GM23338 (cell line): ENCODE data around the gene SSNA1. TPM values are rescaled to one million over a fixed set of nuclear protein-coding genes. Genes with fewer than 3 reads are reported as not detected.

Experiments
- ATAC-seq: fragments of 200-7000 bp; cut with Tn5 transposase; 3 replicates; pipeline ENCODE4 v1.9.1; 2020
- DNase-seq: peaks from one replicate; pipeline ENCODE4 v3.0.0-alpha.2; 2015; ENCODE audit warnings: low spot score
- H2AFZ ChIP-seq: fragments of 200-600 bp; sonication (generic); 2 replicates; pipeline ENCODE4 v1.8.0; 2016; ENCODE audit warnings: antibody characterized with exemption, mild to moderate bottlenecking, moderate library complexity
- H3F3A ChIP-seq: fragments of 200-600 bp; sonication (generic); replicated peaks from 2 replicates; pipeline ENCODE4 v1.8.0; 2017; ENCODE audit warnings: antibody characterized with exemption, mixed run types, low read depth
- H3K27ac ChIP-seq: fragments of 200-600 bp; sonication (generic); 2 replicates; pipeline ENCODE4 v1.6.1; 2016; ENCODE audit warnings: low read depth
- H3K27me3 ChIP-seq: fragments of 200-600 bp; sonication (generic); 2 replicates; pipeline ENCODE4 v1.8.0; 2016; ENCODE audit warnings: mild to moderate bottlenecking, mixed run types, moderate library complexity; ENCODE audit not compliant: insufficient read depth
- H3K36me3 ChIP-seq: fragments of 200-600 bp; sonication (generic); 2 replicates; pipeline ENCODE4 v1.8.0; 2016; ENCODE audit warnings: mild to moderate bottlenecking; ENCODE audit not compliant: insufficient read depth
- H3K4me1 ChIP-seq: fragments of 200-600 bp; sonication (generic); 2 replicates; pipeline ENCODE4 v1.8.0; 2016; ENCODE audit warnings: mild to moderate bottlenecking, moderate library complexity; ENCODE audit not compliant: insufficient read depth
- H3K4me2 ChIP-seq: fragments of 200-600 bp; sonication (generic); 2 replicates; pipeline ENCODE4 v1.7.1; 2017; ENCODE audit warnings: mixed run types
- H3K4me3 ChIP-seq: fragments of 200-600 bp; sonication (generic); 2 replicates; pipeline ENCODE4 v1.6.1; 2016; ENCODE audit warnings: mixed run types
- H3K79me2 ChIP-seq: fragments of 200-600 bp; sonication (generic); replicated peaks from 2 replicates; pipeline ENCODE4 v1.8.0; 2017; ENCODE audit warnings: mild to moderate bottlenecking; ENCODE audit not compliant: insufficient read depth
- H3K9me2 ChIP-seq: fragments of 200-600 bp; sonication (generic); 2 replicates; pipeline ENCODE4 v1.8.0; 2017; ENCODE audit not compliant: insufficient read depth
- H4K20me1 ChIP-seq: fragments of 200-600 bp; sonication (generic); replicated peaks from 2 replicates; pipeline ENCODE4 v1.8.0; 2017; ENCODE audit warnings: mild to moderate bottlenecking; ENCODE audit not compliant: insufficient read depth
- H3K27ac Mint-ChIP-seq: 2 replicates; pipeline ENCODE4 v1.8.0; 2020; ENCODE audit warnings: inconsistent platforms, mild to moderate bottlenecking, moderate library complexity, mixed read lengths
- H3K27me3 Mint-ChIP-seq: 3 replicates; pipeline ENCODE4 v1.8.0; 2022; ENCODE audit warnings: low read depth, mild to moderate bottlenecking, moderate library complexity, mixed read lengths, inconsistent platforms; ENCODE audit not compliant: insufficient read depth, poor library complexity
- H3K36me3 Mint-ChIP-seq: 3 replicates; pipeline ENCODE4 v1.8.0; 2021; ENCODE audit warnings: low read depth, mild to moderate bottlenecking, inconsistent platforms, moderate library complexity, mixed read lengths
- H3K4me1 Mint-ChIP-seq: 3 replicates; pipeline ENCODE4 v1.8.0; 2020; ENCODE audit warnings: mild to moderate bottlenecking, inconsistent platforms, mixed read lengths
- H3K4me3 Mint-ChIP-seq: 3 replicates; pipeline ENCODE4 v1.8.0; 2021; ENCODE audit warnings: moderate library complexity, mild to moderate bottlenecking, inconsistent platforms, mixed read lengths
- H3K9me3 Mint-ChIP-seq: 3 replicates; pipeline ENCODE4 v1.8.0; 2020; ENCODE audit warnings: moderate library complexity, mild to moderate bottlenecking, inconsistent platforms, mixed read lengths
- EZH2phosphoT487 ChIP-seq: fragments of 200-600 bp; sonication (generic); IDR thresholded peaks from one replicate; pipeline ENCODE4 v1.8.1; 2018; ENCODE audit warnings: antibody characterized with exemption; ENCODE audit not compliant: unreplicated experiment
- JUNB ChIP-seq: IDR thresholded peaks from one replicate; pipeline ENCODE4 v1.6.1; 2016; ENCODE audit warnings: antibody characterized with exemption; ENCODE audit not compliant: unreplicated experiment
- NANOG ChIP-seq: IDR thresholded peaks from 2 replicates; pipeline ENCODE4 v1.6.1; 2016; ENCODE audit warnings: antibody characterized with exemption, borderline replicate concordance
- POLR2AphosphoS5 ChIP-seq: IDR thresholded peaks from 2 replicates; pipeline ENCODE4 v1.6.1; 2016; ENCODE audit warnings: antibody characterized with exemption, low read depth
- STAT1 ChIP-seq: IDR thresholded peaks from one replicate; pipeline ENCODE4 v1.6.1; 2016; ENCODE audit warnings: antibody characterized with exemption; ENCODE audit not compliant: unreplicated experiment
- ZNF114 ChIP-seq: fragments of 250-450 bp; sonication (Bioruptor Pico); IDR thresholded peaks from 2 replicates; pipeline ENCODE4 v1.5.0; 2020; ENCODE audit warnings: mild to moderate bottlenecking, moderate library complexity
- ZNF462 ChIP-seq: fragments of 250-450 bp; sonication (Bioruptor Pico); IDR thresholded peaks from 2 replicates; pipeline ENCODE4 v1.5.0; 2020; ENCODE audit warnings: mild to moderate bottlenecking, moderate library complexity
- polyA plus RNA-seq: library from polyadenylated mRNA; unstranded; fragments of >200 nt; fragmentation: Nextera tagmentation; extraction: Ambion mirVana; gene quantifications from 2 replicates; pipeline ENCODE4 v1.2.1, GENCODE V29; 2016
- total RNA-seq: library from RNA; depleted of rRNA; stranded (reverse); fragments of >200 nt; shearing (Covaris generic); gene quantifications from 2 replicates; pipeline ENCODE4 v1.2.3, GENCODE V29; 2014

Gene SSNA1
- total and polyA plus RNA-seq, 2 experiments from 2014 or later: 132 to 154 TPM

GRCh38 chr9:137229903-137230704 lies 41.6 kb downstream of the SSNA1 start (continued):
- no peak for TF ChIP-seq ZNF462 (CRISPR knock-in tag)
- TF ChIP-seq NANOG: no peak
- no peak for TF ChIP-seq EZH2phosphoT487
- no peak for TF ChIP-seq POLR2AphosphoS5

- H2AFZ ChIP-seq: no peak within 1 kb of the TSS
- no peak for ATAC-seq
- H4K20me1 ChIP-seq: no peaks in the 10 kb centered on the region
- Mint-ChIP-seq H3K4me1 (peaks cover 7% of the 10 kb centered on the region; the same call in 2 of the 3 replicates), H3K27me3 (peaks cover 5% of the 10 kb centered on the region), H3K36me3 (no peaks in the 10 kb centered on the region), H3K27ac (no peak within 1 kb of the TSS), H3K4me3 (no peak within 1 kb of the TSS), H3K9me3 (no peaks in the 10 kb centered on the region)
- H3K36me3 ChIP-seq: no peaks in the 10 kb centered on the region
- H3K27ac ChIP-seq: no peak within 1 kb of the TSS
- H3K79me2 ChIP-seq: no peaks in the 10 kb centered on the region
- no peak for DNase-seq
- no peaks in the 10 kb centered on the region for H3K9me2 ChIP-seq
- H3K27me3 ChIP-seq: no peaks in the 10 kb centered on the region
- H3K4me2 ChIP-seq: no peak within 1 kb of the TSS
- H3F3A ChIP-seq: no peaks in the 10 kb centered on the region
- no peak within 1 kb of the TSS for H3K4me3 ChIP-seq
- no peaks in the 10 kb centered on the region for H3K4me1 ChIP-seq
- TF ChIP-seq STAT1: no peak
- TF ChIP-seq JUNB: no peak
- TF ChIP-seq NANOG: no peak
- no peak for TF ChIP-seq ZNF114
- no peak for TF ChIP-seq POLR2AphosphoS5
- TF ChIP-seq ZNF462 (CRISPR knock-in tag): no peak
Observed at GRCh38 chr9:137230705-137231371, 42.4 kb downstream of the SSNA1 start, which contains the start of gene SLC34A3. TSS of gene SLC34A3 (plus strand) at chr9:137230901. CDS start at chr9:137231703, 802 bp downstream.
